Panc1 (cell line): ENCODE results near the gene ROS1. TPM values are rescaled to one million over a fixed set of nuclear protein-coding genes. Genes with fewer than 3 reads are reported as not detected.

Source experiments
- ATAC-seq: fragments of 200-7000 bp; cut with Tn5 transposase; 2 replicates; pipeline ENCODE4 v1.9.1; 2020; ENCODE audit warnings: mild to moderate bottlenecking, moderate library complexity
- BruUV-seq: library from RNA; stranded (reverse); fragments of 400-500 nt; replicated peaks from 2 replicates; lab custom pipeline; 2021; lab: Mats Ljungman, UMichigan
- CTCF ChIA-PET: fragments of 300-600 bp; sonication (Branson Sonifier 250); formaldehyde crosslinking; loops from one replicate; lab custom pipeline; 2022; ENCODE audit warnings: antibody characterized with exemption; lab: Charles Lee
- POLR2A ChIA-PET: fragments of 300-600 bp; sonication (Branson Sonifier 250); formaldehyde crosslinking; loops from one replicate; lab custom pipeline; 2022; ENCODE audit warnings: antibody characterized with exemption; lab: Charles Lee
- DNase-seq: peaks from one replicate; pipeline ENCODE4 v3.0.0-alpha.2; 2010; ENCODE audit warnings: low read depth, low spot score
- H3K27ac ChIP-seq: 2 replicates; pipeline ENCODE4 v1.5.1; 2011; ENCODE audit warnings: mild to moderate bottlenecking, low read length, inconsistent platforms
- H3K27me3 ChIP-seq: fragments of 200-500 bp; sonication (Bioruptor generic); 2 replicates; pipeline ENCODE4 v1.6.0; 2014; ENCODE audit warnings: low read length, inconsistent platforms; ENCODE audit not compliant: control insufficient read depth, insufficient read depth
- H3K36me3 ChIP-seq: fragments of 200-500 bp; sonication (Bioruptor generic); 2 replicates; pipeline ENCODE4 v1.5.1; 2014; ENCODE audit warnings: inconsistent platforms, mild to moderate bottlenecking, low read length, moderate library complexity; ENCODE audit not compliant: control insufficient read depth, insufficient read depth
- H3K4me1 ChIP-seq: 2 replicates; pipeline ENCODE4 v1.5.1; 2011; ENCODE audit warnings: inconsistent platforms, mild to moderate bottlenecking, low read length, moderate library complexity; ENCODE audit not compliant: control insufficient read depth, insufficient read depth
- H3K4me3 ChIP-seq, 2 experiments: 2 replicates each; pipeline ENCODE4 v1.5.1; 2011 to 2012; ENCODE audit warnings: low read depth in 2 of 2, low read length in 2 of 2, mild to moderate bottlenecking in 2 of 2, inconsistent platforms in 1 of 2, moderate library complexity in 1 of 2
- H3K9me3 ChIP-seq: fragments of 200-500 bp; sonication (Bioruptor generic); 2 replicates; pipeline ENCODE4 v1.5.1; 2014; ENCODE audit warnings: low read depth, mild to moderate bottlenecking, inconsistent platforms, low read length, moderate library complexity; ENCODE audit not compliant: control insufficient read depth, insufficient read depth
- POLR2AphosphoS5 ChIP-seq: IDR thresholded peaks from 2 replicates; pipeline ENCODE4 v1.6.1; 2012; ENCODE audit warnings: mild to moderate bottlenecking, low read depth, low read length, moderate library complexity
- SIN3A ChIP-seq: IDR thresholded peaks from 2 replicates; pipeline ENCODE4 v1.6.1; 2012; ENCODE audit warnings: low read depth, mild to moderate bottlenecking, low read length, moderate library complexity, borderline replicate concordance; ENCODE audit not compliant: insufficient read depth
- TCF7L2 ChIP-seq: IDR thresholded peaks from 2 replicates; pipeline ENCODE4 v1.6.1; 2011; ENCODE audit warnings: mild to moderate bottlenecking, low read depth, low read length, inconsistent platforms
- in situ Hi-C: cut with HindIII; loops from 2 replicates; pipeline ENCODE4 v1.10.0; 2016; ENCODE audit warnings: low sequenced_read_pairs, low pct_unique_long_range_greater_than_20kb
- intact Hi-C: fragments of 100-400 bp; cut with micrococcal nuclease; formaldehyde crosslinking; loops from one replicate; pipeline ENCODE4 v1.10.0; 2022; ENCODE audit not compliant: unreplicated experiment
- total RNA-seq: library from RNA; stranded (reverse); gene quantifications from one replicate; pipeline ENCODE4 v1.2.1, GENCODE V29; 2021; ENCODE audit not compliant: unreplicated experiment
- TF ChIP-seq, protein P1 (sequence below), 2 experiments: IDR thresholded peaks; 2 replicates each; pipeline ENCODE4 v1.6.1; 2011 to 2012; ENCODE audit warnings: low read depth in 2 of 2, control low read depth in 1 of 2, low read length in 1 of 2, mild to moderate bottlenecking in 1 of 2, moderate library complexity in 1 of 2; ENCODE audit not compliant: insufficient read depth in 1 of 2
- TF ChIP-seq, protein P2 (sequence below): fragments of 450-650 bp; IDR thresholded peaks from 2 replicates; pipeline ENCODE4 v1.5.1; 2017; ENCODE audit warnings: mild to moderate bottlenecking

ROS1 gene
- total RNA-seq, 1 experiment from 2014 or later = 0.10 TPM

DNA sequence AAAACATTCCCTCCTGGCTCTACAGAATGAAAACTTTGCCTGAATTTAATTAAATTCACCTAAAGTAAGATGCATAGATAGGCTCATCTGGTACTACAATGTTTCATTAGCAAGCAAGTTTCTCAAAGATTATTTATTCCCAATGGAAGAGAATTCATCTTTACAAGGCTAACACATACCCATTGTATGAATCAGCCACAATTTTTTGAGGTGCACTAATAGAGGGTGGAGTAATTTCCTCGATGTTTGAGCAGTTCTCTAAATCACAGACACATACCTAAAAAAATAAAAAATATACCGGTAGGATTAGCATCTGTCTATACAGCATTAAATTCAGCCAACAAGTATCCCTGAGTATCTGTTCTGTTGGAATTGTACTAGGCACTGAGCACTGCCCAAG, 32.7 kb downstream of the ROS1 start:
- Histone ChIP-seq H3K9me3 (no peaks in the 10 kb centered on the region), H3K36me3 (no peaks in the 10 kb centered on the region), H3K4me3 (no peak overlapping the region), H3K27ac (no peak overlapping the region), H3K27me3 (peaks cover 5% of the 10 kb centered on the region; the same call in 1 of the 2 replicates), H3K4me1 (no peaks in the 10 kb centered on the region)
- POLR2A ChIA-PET = no interaction called here
- intact Hi-C loops = no loop called here
- BruUV-seq = no TSS peak
- CTCF ChIA-PET = no interaction called here
- ATAC-seq = no peak
- TF ChIP-seq POLR2AphosphoS5 = no peak
- TF ChIP-seq, protein P1, sequence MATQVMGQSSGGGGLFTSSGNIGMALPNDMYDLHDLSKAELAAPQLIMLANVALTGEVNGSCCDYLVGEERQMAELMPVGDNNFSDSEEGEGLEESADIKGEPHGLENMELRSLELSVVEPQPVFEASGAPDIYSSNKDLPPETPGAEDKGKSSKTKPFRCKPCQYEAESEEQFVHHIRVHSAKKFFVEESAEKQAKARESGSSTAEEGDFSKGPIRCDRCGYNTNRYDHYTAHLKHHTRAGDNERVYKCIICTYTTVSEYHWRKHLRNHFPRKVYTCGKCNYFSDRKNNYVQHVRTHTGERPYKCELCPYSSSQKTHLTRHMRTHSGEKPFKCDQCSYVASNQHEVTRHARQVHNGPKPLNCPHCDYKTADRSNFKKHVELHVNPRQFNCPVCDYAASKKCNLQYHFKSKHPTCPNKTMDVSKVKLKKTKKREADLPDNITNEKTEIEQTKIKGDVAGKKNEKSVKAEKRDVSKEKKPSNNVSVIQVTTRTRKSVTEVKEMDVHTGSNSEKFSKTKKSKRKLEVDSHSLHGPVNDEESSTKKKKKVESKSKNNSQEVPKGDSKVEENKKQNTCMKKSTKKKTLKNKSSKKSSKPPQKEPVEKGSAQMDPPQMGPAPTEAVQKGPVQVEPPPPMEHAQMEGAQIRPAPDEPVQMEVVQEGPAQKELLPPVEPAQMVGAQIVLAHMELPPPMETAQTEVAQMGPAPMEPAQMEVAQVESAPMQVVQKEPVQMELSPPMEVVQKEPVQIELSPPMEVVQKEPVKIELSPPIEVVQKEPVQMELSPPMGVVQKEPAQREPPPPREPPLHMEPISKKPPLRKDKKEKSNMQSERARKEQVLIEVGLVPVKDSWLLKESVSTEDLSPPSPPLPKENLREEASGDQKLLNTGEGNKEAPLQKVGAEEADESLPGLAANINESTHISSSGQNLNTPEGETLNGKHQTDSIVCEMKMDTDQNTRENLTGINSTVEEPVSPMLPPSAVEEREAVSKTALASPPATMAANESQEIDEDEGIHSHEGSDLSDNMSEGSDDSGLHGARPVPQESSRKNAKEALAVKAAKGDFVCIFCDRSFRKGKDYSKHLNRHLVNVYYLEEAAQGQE (IDR thresholded peaks at IDR 0.05; ENCODE audit: insufficient read depth in 1 of 2, low read depth in 2 of 2, low read length in 1 of 2) = no peak
- TF ChIP-seq TCF7L2 = no peak
- TF ChIP-seq SIN3A = no peak
- TF ChIP-seq, protein P2, sequence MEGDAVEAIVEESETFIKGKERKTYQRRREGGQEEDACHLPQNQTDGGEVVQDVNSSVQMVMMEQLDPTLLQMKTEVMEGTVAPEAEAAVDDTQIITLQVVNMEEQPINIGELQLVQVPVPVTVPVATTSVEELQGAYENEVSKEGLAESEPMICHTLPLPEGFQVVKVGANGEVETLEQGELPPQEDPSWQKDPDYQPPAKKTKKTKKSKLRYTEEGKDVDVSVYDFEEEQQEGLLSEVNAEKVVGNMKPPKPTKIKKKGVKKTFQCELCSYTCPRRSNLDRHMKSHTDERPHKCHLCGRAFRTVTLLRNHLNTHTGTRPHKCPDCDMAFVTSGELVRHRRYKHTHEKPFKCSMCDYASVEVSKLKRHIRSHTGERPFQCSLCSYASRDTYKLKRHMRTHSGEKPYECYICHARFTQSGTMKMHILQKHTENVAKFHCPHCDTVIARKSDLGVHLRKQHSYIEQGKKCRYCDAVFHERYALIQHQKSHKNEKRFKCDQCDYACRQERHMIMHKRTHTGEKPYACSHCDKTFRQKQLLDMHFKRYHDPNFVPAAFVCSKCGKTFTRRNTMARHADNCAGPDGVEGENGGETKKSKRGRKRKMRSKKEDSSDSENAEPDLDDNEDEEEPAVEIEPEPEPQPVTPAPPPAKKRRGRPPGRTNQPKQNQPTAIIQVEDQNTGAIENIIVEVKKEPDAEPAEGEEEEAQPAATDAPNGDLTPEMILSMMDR = no peak
- no peak for DNase-seq
- in situ Hi-C loops = no loop called here

DNA sequence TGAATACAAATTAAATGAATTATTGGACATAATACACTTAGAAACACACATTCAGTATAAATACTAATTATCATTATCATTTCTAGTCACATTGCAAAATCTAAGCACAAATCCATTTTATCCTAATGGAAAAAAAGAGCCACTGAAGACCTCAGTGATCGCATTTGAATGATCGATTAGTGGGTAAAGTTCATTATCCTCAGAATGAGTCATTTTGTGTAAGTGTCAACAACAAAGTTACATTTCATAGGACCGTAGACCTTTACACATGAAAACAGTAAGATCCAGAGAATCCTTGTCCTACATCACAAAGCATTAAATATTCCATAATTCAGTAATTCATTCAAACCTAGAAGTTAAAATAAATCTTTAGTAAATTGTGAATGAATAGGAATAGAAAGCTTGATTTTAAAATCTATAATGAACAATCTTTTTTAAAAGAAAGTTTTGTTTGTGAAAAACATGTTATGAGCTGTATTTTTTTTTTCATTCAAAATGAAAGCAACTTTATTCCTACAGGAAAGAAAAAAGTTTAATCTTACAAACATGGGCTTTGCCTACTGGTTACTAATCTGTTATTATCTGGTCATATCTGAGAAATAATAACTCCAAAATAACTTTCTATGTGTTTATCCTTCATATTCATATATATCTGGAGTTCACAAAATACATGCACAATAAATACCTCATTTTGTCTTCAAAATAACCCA, 33.7 kb downstream of the ROS1 start:
- Histone ChIP-seq H3K27me3 (peaks cover 5% of the 10 kb centered on the region; the same call in 1 of the 2 replicates), H3K27ac (no peak overlapping the region), H3K9me3 (no peaks in the 10 kb centered on the region), H3K36me3 (no peaks in the 10 kb centered on the region), H3K4me3 (no peak overlapping the region), H3K4me1 (no peaks in the 10 kb centered on the region)
- BruUV-seq = no TSS peak
- intact Hi-C loops = no loop called here
- in situ Hi-C loops = no loop called here
- no peak for ATAC-seq
- TF ChIP-seq SIN3A (no peak), TCF7L2 (no peak), POLR2AphosphoS5 (no peak)
- TF ChIP-seq, protein P2 = no peak
- TF ChIP-seq, protein P1 (IDR thresholded peaks at IDR 0.05; ENCODE audit: insufficient read depth in 1 of 2, low read depth in 2 of 2, low read length in 1 of 2) = no peak
- no peak for DNase-seq
- POLR2A ChIA-PET = no interaction called here
- CTCF ChIA-PET = no interaction called here
